ENCODE results near the gene CEACAM21. TPM values are rescaled to one million over a fixed set of nuclear protein-coding genes. Genes with fewer than 3 reads are reported as not detected.

Gene CEACAM21
- total and polyA plus RNA-seq, 8 donors = 0.63 to 6.1 (median 2.0) TPM; not detected in 5

- Histone ChIP-seq H3K27ac (no peak overlapping the region), H3K36me3 (no peaks in the 10 kb centered on the region), H3K9me3 (no peaks in the 10 kb centered on the region), H3K4me3 (no peak overlapping the region), H3K4me1 (peaks cover 0 to under 1% (median 0%) of the 10 kb centered on the region in 4 donors), H3K27me3 (peaks cover under 1 to 72% (median 16%) of the 10 kb centered on the region in 3 donors)
- no peak for DNase-seq
- WGBS, 5 donors = 48 to 65% (median 57%) methylated on average over 3 of the region's 3 CpGs
- intact Hi-C loops (cut with DNase I; ENCODE audit: low total_unique reads) = no loop called here
- no peak for TF ChIP-seq CTCF (IDR thresholded peaks at IDR 0.05)
- TF ChIP-seq POLR2AphosphoS5 (IDR thresholded peaks at IDR 0.05) = no peak
- TF ChIP-seq POLR2A (IDR thresholded peaks at IDR 0.05) = no peak
- TF ChIP-seq EP300 (IDR thresholded peaks at IDR 0.05) = no peak
Observed at GRCh38 chr19:41570179-41570578, 5.8 kb upstream of the CEACAM21 start.

- Histone ChIP-seq H3K36me3 (no peaks in the 10 kb centered on the region), H3K27ac (no peak overlapping the region), H3K4me1 (no peaks in the 10 kb centered on the region), H3K4me3 (no peak overlapping the region), H3K27me3 (peaks cover 0 to 72% (median 13%) of the 10 kb centered on the region in 3 donors), H3K9me3 (no peaks in the 10 kb centered on the region)
- TF ChIP-seq EP300 (IDR thresholded peaks at IDR 0.05) (no peak), POLR2AphosphoS5 (IDR thresholded peaks at IDR 0.05) (peak in 1 of 3 donors; percentile 27), CTCF (IDR thresholded peaks at IDR 0.05) (peak in 5 of 7 experiments; percentile 52 to 88 (median 78)), POLR2A (IDR thresholded peaks at IDR 0.05) (no peak)
- WGBS, 5 donors = 2 to 4% (median 3%) methylated on average over 7 of the region's 7 CpGs
- DNase-seq = peak; percentile 86 to 90
- intact Hi-C loops (cut with DNase I; ENCODE audit: low total_unique reads) = no loop called here
Observed at GRCh38 chr19:41570639-41571112, 5.3 kb upstream of the CEACAM21 start.

GRCh38 chr19:41577144-41577830 lies 1.3 kb downstream of the CEACAM21 start:
- Histone ChIP-seq H3K27ac (no peak overlapping the region), H3K27me3 (peaks cover 0 to 24% (median 0%) of the 10 kb centered on the region in 3 donors), H3K4me1 (no peaks in the 10 kb centered on the region), H3K4me3 (peak overlapping the region in 1 of 4 donors; percentile 13), H3K9me3 (peaks cover 0 to 22% (median 13%) of the 10 kb centered on the region in 4 donors), H3K36me3 (peaks cover 0 to 5% (median 2%) of the 10 kb centered on the region in 4 donors)
- intact Hi-C loops (cut with DNase I; ENCODE audit: low total_unique reads) = no loop called here
- 76 to 82% (median 77%) methylated on average over 19 of the region's 19 CpGs for WGBS, 5 donors
- DNase-seq = no peak
- TF ChIP-seq EP300 (IDR thresholded peaks at IDR 0.05) = no peak
- no peak for TF ChIP-seq POLR2A (IDR thresholded peaks at IDR 0.05)
- no peak for TF ChIP-seq CTCF (IDR thresholded peaks at IDR 0.05)
- TF ChIP-seq POLR2AphosphoS5 (IDR thresholded peaks at IDR 0.05) = no peak

GRCh38 chr19:41577833-41578232 lies 1.9 kb downstream of the CEACAM21 start:
- H3K4me3 ChIP-seq = no peak overlapping the region
- H3K27me3 ChIP-seq = peaks cover 0 to 19% (median 0%) of the 10 kb centered on the region in 3 donors
- no peak for DNase-seq
- TF ChIP-seq CTCF (IDR thresholded peaks at IDR 0.05) = no peak
- TF ChIP-seq POLR2AphosphoS5 (IDR thresholded peaks at IDR 0.05) = no peak
- TF ChIP-seq EP300 (IDR thresholded peaks at IDR 0.05) = no peak
- no peak for TF ChIP-seq POLR2A (IDR thresholded peaks at IDR 0.05)
- no peak overlapping the region for H3K27ac ChIP-seq
- H3K4me1 ChIP-seq = no peaks in the 10 kb centered on the region
- peaks cover 0 to 27% (median 18%) of the 10 kb centered on the region in 4 donors for H3K9me3 ChIP-seq
- H3K36me3 ChIP-seq = peaks cover 0 to 8% (median 2%) of the 10 kb centered on the region in 4 donors
- intact Hi-C loops (cut with DNase I; ENCODE audit: low total_unique reads) = no loop called here
- 52 to 76% (median 65%) methylated on average over 2 of the region's 2 CpGs for WGBS, 5 donors
